GM18873 (cell line): ENCODE measurements around the gene ANO6.
A peak's percentile ranks its signal among the peaks of the same experiment; 100 is the strongest.

Experiments
- ATAC-seq: cut with Tn5 transposase; IDR thresholded peaks from one replicate; pipeline ENCODE4 v1.9.1; 2021; ENCODE audit warnings: mild to moderate bottlenecking, moderate library complexity, moderate number of reproducible peaks; ENCODE audit not compliant: unreplicated experiment, low FRiP score

Gene ANO6

GRCh38 chr12:45342171-45342570, 126.3 kb downstream of the ANO6 start:
- ATAC-seq = no peak

- no peak for ATAC-seq
Observed at GRCh38 chr12:45342848-45343247, 127.0 kb downstream of the ANO6 start.

GRCh38 chr12:45343269-45344051, 127.6 kb downstream of the ANO6 start:
- no peak for ATAC-seq

GRCh38 chr12:45348311-45348710, 132.4 kb downstream of the ANO6 start:
- ATAC-seq = no peak

- ATAC-seq = no peak
Observed at GRCh38 chr12:45348986-45349385, 133.1 kb downstream of the ANO6 start.

- no peak for ATAC-seq
Observed at GRCh38 chr12:45349916-45350315, 134.0 kb downstream of the ANO6 start.

- ATAC-seq = no peak
Observed at GRCh38 chr12:45350861-45351260, 135.0 kb downstream of the ANO6 start.

- no peak for ATAC-seq
Observed at GRCh38 chr12:45351921-45352670, 136.2 kb downstream of the ANO6 start.

- ATAC-seq = no peak
Observed at GRCh38 chr12:45353944-45354343, 138.0 kb downstream of the ANO6 start.

GRCh38 chr12:45354399-45354798, 138.5 kb downstream of the ANO6 start:
- peak; percentile 87 for ATAC-seq

- no peak for ATAC-seq
Observed at GRCh38 chr12:45355730-45356129, 139.8 kb downstream of the ANO6 start.

- no peak for ATAC-seq
Observed at GRCh38 chr12:45356822-45357538, 141.1 kb downstream of the ANO6 start.

- no peak for ATAC-seq
Observed at GRCh38 chr12:45357539-45358417, 141.9 kb downstream of the ANO6 start.

- ATAC-seq = no peak
Observed at GRCh38 chr12:45362291-45362690, 146.4 kb downstream of the ANO6 start.

- no peak for ATAC-seq
Observed at GRCh38 chr12:45363903-45364302, 148.0 kb downstream of the ANO6 start.

GRCh38 chr12:45368841-45369489, 153.1 kb downstream of the ANO6 start:
- no peak for ATAC-seq

GRCh38 chr12:45377815-45378214, 161.9 kb downstream of the ANO6 start:
- no peak for ATAC-seq

- no peak for ATAC-seq
Observed at GRCh38 chr12:45379261-45379660, 163.4 kb downstream of the ANO6 start.

- no peak for ATAC-seq
Observed at GRCh38 chr12:45381351-45381750, 165.5 kb downstream of the ANO6 start.

GRCh38 chr12:45388545-45388944, 172.7 kb downstream of the ANO6 start:
- no peak for ATAC-seq
